IPS-20b (cell line): ENCODE results near the gene FHOD3.
A peak's percentile ranks its signal among the peaks of the same experiment; 100 is the strongest.
"Not testable (repeated sequence)": the region's sequence is repeated elsewhere in the genome, so short reads cannot be mapped to it uniquely, and the experiment has no call there.

Experiments used
- H3K27ac ChIP-seq: one replicate; pipeline ENCODE4 v1.5.1; 2013; ENCODE audit warnings: low read length
- H3K27me3 ChIP-seq: 2 replicates; pipeline ENCODE4 v1.6.1; 2013; ENCODE audit warnings: mild to moderate bottlenecking, low read length, inconsistent platforms; ENCODE audit not compliant: insufficient read depth
- H3K36me3 ChIP-seq: 2 replicates; pipeline ENCODE4 v1.6.1; 2013; ENCODE audit warnings: low read depth, mild to moderate bottlenecking, inconsistent platforms, low read length, moderate library complexity; ENCODE audit not compliant: insufficient read depth
- H3K4me1 ChIP-seq: 2 replicates; pipeline ENCODE4 v1.6.1; 2013; ENCODE audit warnings: mild to moderate bottlenecking, control low read depth, inconsistent platforms, low read length, moderate library complexity; ENCODE audit not compliant: insufficient read depth
- H3K4me3 ChIP-seq: 2 replicates; pipeline ENCODE4 v1.5.1; 2013; ENCODE audit warnings: mild to moderate bottlenecking, low read length, inconsistent platforms
- H3K9ac ChIP-seq: 2 replicates; pipeline ENCODE4 v1.6.1; 2013; ENCODE audit warnings: low read depth, mild to moderate bottlenecking, inconsistent platforms, low read length, moderate library complexity
- H3K9me3 ChIP-seq: 2 replicates; pipeline ENCODE4 v1.6.1; 2013; ENCODE audit warnings: mild to moderate bottlenecking, low read depth, low read length, inconsistent platforms; ENCODE audit not compliant: insufficient read depth

The FHOD3 gene

DNA sequence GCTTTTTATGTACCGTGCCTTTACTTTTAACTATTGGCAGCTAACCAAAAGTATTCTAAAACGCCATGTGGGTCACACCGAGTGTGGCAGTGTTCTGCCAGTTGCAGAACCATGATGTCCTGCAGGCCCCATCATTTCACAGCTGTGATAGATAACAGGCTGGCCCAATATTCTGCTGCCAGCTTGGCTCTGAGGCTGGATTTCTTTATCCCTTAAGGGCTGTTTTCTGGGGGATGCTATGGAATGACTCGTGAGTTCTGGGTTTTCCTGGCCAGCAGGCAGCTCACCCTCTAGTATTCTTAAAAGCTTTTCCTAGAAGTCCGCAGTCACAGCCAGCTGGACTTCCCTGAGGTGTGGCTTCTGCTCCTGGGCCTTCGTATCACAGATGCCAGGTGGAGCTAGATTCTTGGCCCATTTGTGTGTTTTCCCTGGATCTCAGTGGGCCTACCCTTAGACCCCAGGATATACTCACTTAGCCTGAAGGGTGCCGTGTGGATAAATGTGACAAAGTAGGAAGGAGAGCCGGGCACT is 41.0 kb downstream of the FHOD3 start:
- Histone ChIP-seq H3K4me1 (no peaks in the 10 kb centered on the region), H3K9me3 (peaks cover 7% of the 10 kb centered on the region), H3K36me3 (no peaks in the 10 kb centered on the region), H3K27me3 (no peaks in the 10 kb centered on the region), H3K27ac (no peak overlapping the region), H3K4me3 (no peak overlapping the region), H3K9ac (no peak overlapping the region)

GRCh38 chr18:36340246-36340645 is 42.7 kb downstream of the FHOD3 start:
- H3K36me3 ChIP-seq: no peaks in the 10 kb centered on the region
- peaks cover 7% of the 10 kb centered on the region for H3K9me3 ChIP-seq
- no peaks in the 10 kb centered on the region for H3K4me1 ChIP-seq
- no peak overlapping the region for H3K9ac ChIP-seq
- H3K27ac ChIP-seq: no peak overlapping the region
- no peak overlapping the region for H3K4me3 ChIP-seq
- no peaks in the 10 kb centered on the region for H3K27me3 ChIP-seq

DNA sequence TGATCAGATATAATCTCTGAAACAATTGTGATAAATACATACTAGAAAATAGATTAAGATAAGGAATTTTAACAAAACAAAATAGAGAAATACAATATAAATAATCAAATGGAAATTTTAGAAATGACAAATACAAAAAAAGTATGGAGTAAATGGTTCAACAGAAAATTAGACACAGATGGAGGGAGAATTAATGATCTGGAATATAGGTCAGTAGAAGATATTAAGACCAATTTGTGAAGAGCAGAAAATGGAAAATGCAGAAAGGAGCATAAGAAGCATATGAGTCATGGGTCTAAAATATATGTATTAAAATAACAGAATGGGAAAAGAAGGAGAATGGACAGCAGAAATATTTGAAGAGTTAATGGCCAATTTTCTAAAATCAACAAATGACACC is 44.4 kb downstream of the FHOD3 start:
- H3K9me3 ChIP-seq: peaks cover 7% of the 10 kb centered on the region
- no peak overlapping the region for H3K27ac ChIP-seq
- H3K36me3 ChIP-seq: no peaks in the 10 kb centered on the region
- H3K4me1 ChIP-seq: no peaks in the 10 kb centered on the region
- H3K4me3 ChIP-seq: no peak overlapping the region
- H3K27me3 ChIP-seq: no peaks in the 10 kb centered on the region
- H3K9ac ChIP-seq: no peak overlapping the region

GRCh38 chr18:36348331-36348730 is 50.8 kb downstream of the FHOD3 start:
- H3K9me3 ChIP-seq: no peaks in the 10 kb centered on the region
- H3K27me3 ChIP-seq: no peaks in the 10 kb centered on the region
- no peak overlapping the region for H3K4me3 ChIP-seq
- no peaks in the 10 kb centered on the region for H3K36me3 ChIP-seq
- no peak overlapping the region for H3K27ac ChIP-seq
- no peak overlapping the region for H3K9ac ChIP-seq
- H3K4me1 ChIP-seq: peaks cover 18% of the 10 kb centered on the region; the same call in 1 of the 2 replicates

- Histone ChIP-seq H3K36me3 (no peaks in the 10 kb centered on the region), H3K4me3 (no peak overlapping the region), H3K4me1 (peaks cover 18% of the 10 kb centered on the region; the same call in 1 of the 2 replicates), H3K9ac (no peak overlapping the region), H3K9me3 (no peaks in the 10 kb centered on the region), H3K27ac (no peak overlapping the region), H3K27me3 (no peaks in the 10 kb centered on the region)
Observed at GRCh38 chr18:36348971-36349417, 51.5 kb downstream of the FHOD3 start.

DNA sequence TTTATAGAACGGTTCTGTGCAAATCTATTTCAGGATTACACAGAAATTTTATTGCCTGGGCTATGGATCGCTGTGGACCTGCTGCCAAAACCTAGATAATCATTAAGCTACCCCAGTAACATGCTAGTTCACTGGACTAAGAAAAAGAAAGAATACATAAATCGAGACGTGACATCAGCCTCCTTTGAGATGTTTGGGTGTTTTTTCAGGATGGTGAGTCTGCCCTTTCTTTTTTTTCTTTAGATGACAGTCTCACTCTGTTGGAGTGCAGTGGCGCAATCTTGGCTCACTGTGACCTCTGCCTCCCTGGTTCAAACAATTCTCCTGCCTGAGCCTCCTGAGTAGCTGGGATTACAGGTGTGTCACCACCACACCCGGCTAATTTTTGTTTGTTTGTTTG is 52.0 kb downstream of the FHOD3 start:
- Histone ChIP-seq H3K36me3 (no peaks in the 10 kb centered on the region), H3K9ac (no peak overlapping the region), H3K4me1 (peaks cover 18% of the 10 kb centered on the region; the same call in 1 of the 2 replicates), H3K27me3 (no peaks in the 10 kb centered on the region), H3K27ac (no peak overlapping the region), H3K4me3 (no peak overlapping the region), H3K9me3 (no peaks in the 10 kb centered on the region)

DNA sequence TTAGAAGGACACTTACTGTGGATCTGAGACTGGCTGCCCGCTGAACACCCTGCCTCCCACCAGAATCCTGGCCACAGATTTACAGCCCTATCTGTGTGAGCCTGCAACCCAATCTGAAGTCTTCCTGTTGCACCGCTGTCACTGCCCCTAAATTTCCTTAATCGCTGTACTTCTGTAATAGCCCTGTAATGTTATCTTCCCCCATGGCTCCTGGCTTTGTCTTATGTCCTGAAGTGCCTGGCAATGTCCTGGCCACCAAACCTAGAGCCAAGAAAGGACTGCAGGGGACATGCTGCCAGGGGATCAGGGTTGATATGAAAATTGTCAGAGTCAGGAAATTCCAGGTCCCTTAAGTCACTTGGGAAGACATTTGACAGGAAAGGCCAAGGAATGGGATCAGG is 52.7 kb downstream of the FHOD3 start:
- no peaks in the 10 kb centered on the region for H3K36me3 ChIP-seq
- H3K27me3 ChIP-seq: no peaks in the 10 kb centered on the region
- H3K4me3 ChIP-seq: no peak overlapping the region
- no peak overlapping the region for H3K27ac ChIP-seq
- no peak overlapping the region for H3K9ac ChIP-seq
- no peaks in the 10 kb centered on the region for H3K9me3 ChIP-seq
- peaks cover 18% of the 10 kb centered on the region; the same call in 1 of the 2 replicates for H3K4me1 ChIP-seq

- H3K27ac ChIP-seq: no peak overlapping the region
- no peaks in the 10 kb centered on the region for H3K27me3 ChIP-seq
- H3K4me3 ChIP-seq: peak overlapping the region; percentile 6; the same call in 1 of the 2 replicates
- peaks cover 18% of the 10 kb centered on the region; the same call in 1 of the 2 replicates for H3K4me1 ChIP-seq
- H3K9ac ChIP-seq: no peak overlapping the region
- no peaks in the 10 kb centered on the region for H3K36me3 ChIP-seq
- H3K9me3 ChIP-seq: no peaks in the 10 kb centered on the region
Observed at GRCh38 chr18:36350839-36351469, 53.4 kb downstream of the FHOD3 start.

DNA sequence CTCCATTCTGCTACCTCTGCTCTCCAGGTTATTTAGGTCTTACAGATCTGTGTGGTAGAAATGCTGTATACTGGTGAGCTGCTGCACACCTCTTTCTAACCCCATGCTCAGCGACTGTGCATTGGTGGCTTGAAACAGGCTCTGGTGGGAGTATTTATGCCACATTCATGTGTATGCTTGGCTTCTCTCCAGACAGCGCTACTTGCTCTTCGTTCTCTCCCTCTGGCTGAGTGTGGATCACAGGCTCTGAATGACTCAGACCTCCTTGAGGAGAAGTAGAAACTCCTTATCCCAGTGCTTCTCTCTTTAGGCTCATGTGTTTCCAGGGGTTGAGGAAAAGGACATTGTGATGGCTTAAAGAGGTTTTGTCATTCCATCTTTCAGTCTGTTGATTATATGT is 54.9 kb downstream of the FHOD3 start:
- Histone ChIP-seq H3K9ac (no peak overlapping the region), H3K9me3 (no peaks in the 10 kb centered on the region), H3K36me3 (no peaks in the 10 kb centered on the region), H3K27ac (no peak overlapping the region), H3K4me3 (no peak overlapping the region), H3K27me3 (no peaks in the 10 kb centered on the region), H3K4me1 (peaks cover 18% of the 10 kb centered on the region; the same call in 1 of the 2 replicates)

DNA sequence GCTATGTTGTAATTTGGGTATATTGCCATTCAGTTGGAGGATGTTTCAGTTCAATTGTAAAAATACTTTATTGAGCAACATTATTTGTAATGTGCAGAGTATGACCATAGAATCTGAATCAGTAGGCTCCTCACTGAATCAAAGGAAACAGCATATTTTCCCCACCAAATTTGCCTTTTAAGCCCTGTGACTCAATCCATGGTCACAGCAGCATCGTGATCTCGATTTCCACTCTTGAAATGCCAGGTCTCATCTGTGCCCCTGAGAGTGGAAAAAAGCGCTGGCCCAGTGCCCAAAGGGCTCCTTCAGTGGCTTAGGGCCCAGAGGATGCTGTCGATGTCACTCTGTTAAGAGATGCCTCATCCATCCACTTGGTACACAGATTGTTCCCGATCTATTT is 57.5 kb downstream of the FHOD3 start:
- Histone ChIP-seq H3K36me3 (no peaks in the 10 kb centered on the region), H3K4me1 (peaks cover 16% of the 10 kb centered on the region; the same call in 1 of the 2 replicates), H3K27me3 (no peaks in the 10 kb centered on the region), H3K4me3 (no peak overlapping the region), H3K9ac (no peak overlapping the region), H3K9me3 (no peaks in the 10 kb centered on the region), H3K27ac (no peak overlapping the region)

- Histone ChIP-seq H3K27ac (no peak overlapping the region), H3K27me3 (no peaks in the 10 kb centered on the region), H3K4me3 (no peak overlapping the region), H3K4me1 (peaks cover 11% of the 10 kb centered on the region; the same call in 1 of the 2 replicates), H3K36me3 (no peaks in the 10 kb centered on the region), H3K9ac (no peak overlapping the region), H3K9me3 (no peaks in the 10 kb centered on the region)
Observed at GRCh38 chr18:36355511-36355910, 58.0 kb downstream of the FHOD3 start.

GRCh38 chr18:36356741-36357140 is 59.2 kb downstream of the FHOD3 start:
- H3K4me1 ChIP-seq, H3K36me3 ChIP-seq, H3K9me3 ChIP-seq, H3K27ac ChIP-seq, H3K4me3 ChIP-seq, H3K27me3 ChIP-seq, H3K9ac ChIP-seq: not testable (repeated sequence)
